HEK293T (cell line): ENCODE results near the gene IST1.

Experiments used
- BHLHE40 ChIP-seq: fragments of 450-650 bp; IDR thresholded peaks from 2 replicates; pipeline ENCODE4 v1.6.1; 2016; ENCODE audit warnings: mild to moderate bottlenecking, moderate library complexity, borderline replicate concordance
- CTBP1 ChIP-seq: fragments of 450-650 bp; IDR thresholded peaks from 2 replicates; pipeline ENCODE4 v1.6.1; 2016; ENCODE audit warnings: borderline replicate concordance
- ELF4 ChIP-seq: fragments of 450-650 bp; IDR thresholded peaks from 2 replicates; pipeline ENCODE4 v1.6.1; 2017; ENCODE audit warnings: antibody characterized with exemption
- FOXA1 ChIP-seq: fragments of 450-650 bp; IDR thresholded peaks from 2 replicates; pipeline ENCODE4 v1.6.1; 2016; ENCODE audit warnings: mild to moderate bottlenecking
- FOXM1 ChIP-seq: fragments of 450-650 bp; IDR thresholded peaks from 2 replicates; pipeline ENCODE4 v1.6.1; 2017; ENCODE audit warnings: mild to moderate bottlenecking, borderline replicate concordance
- PKNOX1 ChIP-seq: fragments of 450-650 bp; IDR thresholded peaks from 2 replicates; pipeline ENCODE4 v1.6.1; 2016
- SP1 ChIP-seq: fragments of 450-650 bp; IDR thresholded peaks from 2 replicates; pipeline ENCODE4 v1.6.1; 2017
- SUZ12 ChIP-seq: fragments of 450-650 bp; IDR thresholded peaks from 2 replicates; pipeline ENCODE4 v1.6.1; 2016; ENCODE audit warnings: mild to moderate bottlenecking

- TF ChIP-seq FOXA1 = no peak
- TF ChIP-seq ELF4 = no peak
- no peak for TF ChIP-seq FOXM1
- no peak for TF ChIP-seq CTBP1
- TF ChIP-seq BHLHE40 = no peak
- no peak for TF ChIP-seq SUZ12
- no peak for TF ChIP-seq SP1
- TF ChIP-seq PKNOX1 = no peak
These were observed 74.0 kb downstream of the IST1 start for GRCh38 chr16:71969353-71969752.
